ENCODE data around the gene SF3B3. TPM values are rescaled to one million over a fixed set of nuclear protein-coding genes. Genes with fewer than 3 reads are reported as not detected.
A peak's percentile ranks its signal among the peaks of the same experiment; 100 is the strongest.

The SF3B3 gene
- total and polyA plus RNA-seq, 10 of the 15 experiments (the other 5 are each of a cell fraction or from before 2014, with no cell fraction given): 134 to 453 (median 215) TPM

GRCh38 chr16:70522216-70523075 is 1.2 kb upstream of the SF3B3 start (continued):
- TF ChIP-seq JUNB (IDR thresholded peaks at IDR 0.05) (no peak), TCF12 (IDR thresholded peaks at IDR 0.05; ENCODE audit: low read depth, low read length) (0 out of 2 replicates have a peak, but pooled peaks have one; percentile 18), MEF2A (IDR thresholded peaks at IDR 0.05; ENCODE audit: insufficient read depth, low read depth, low read length) (peak; percentile 63; the same call in 1 of the 2 replicates), MEF2B (IDR thresholded peaks at IDR 0.05; ENCODE audit: partially characterized antibody, poor library complexity, severe bottlenecking) (peak; percentile 58), DPF2 (IDR thresholded peaks at IDR 0.05) (peak; percentile 13; the same call in 1 of the 2 replicates), HDGF (IDR thresholded peaks at IDR 0.05) (no peak), SUPT20H (IDR thresholded peaks at IDR 0.05; ENCODE audit: borderline replicate concordance, control insufficient read depth, low read depth, low read length) (no peak), ETV6 (conservative IDR thresholded peaks at IDR 0.05 in 1 of 2, IDR thresholded peaks at IDR 0.05 in 1 of 2; ENCODE audit: borderline replicate concordance in 1 of 2, low read depth in 1 of 2) (no peak), FOXM1 (IDR thresholded peaks at IDR 0.05; ENCODE audit: low read depth, low read length) (0 out of 2 replicates have a peak, but pooled peaks have one; percentile 14), ZBED1 (IDR thresholded peaks at IDR 0.05; ENCODE audit: borderline replicate concordance) (no peak)

Measured in GM12878 (cell line).